Common myeloid progenitor, CD34-positive (primary cell): ENCODE data around the gene ARHGAP29.
"Not testable (repeated sequence)": the region's sequence is repeated elsewhere in the genome, so short reads cannot be mapped to it uniquely, and the experiment has no call there.

Experiments
- CTCF ChIA-PET: fragments of 350-600 bp; sonication (Branson Sonifier 250); formaldehyde crosslinking; loops from one replicate; lab custom pipeline; 2021; ENCODE audit warnings: antibody characterized with exemption; lab: Charles Lee
- POLR2A ChIA-PET: fragments of 350-600 bp; sonication (Branson Sonifier 250); formaldehyde crosslinking; loops from one replicate; lab custom pipeline; 2021; ENCODE audit warnings: antibody characterized with exemption; lab: Charles Lee
- DNase-seq, 3 donors: peaks; one replicate each; pipeline versions ENCODE4 v3.0.0 to v3.0.0-alpha.2; 2013
- H3K27ac ChIP-seq, 2 experiments: 1 replicate in 1 of 2; 2 replicates in 1 of 2; pipeline ENCODE4 v1.7.0; 2013; ENCODE audit warnings: inconsistent platforms in 2 of 2, low read length in 2 of 2, mild to moderate bottlenecking in 2 of 2, low read depth in 1 of 2, moderate library complexity in 1 of 2; ENCODE audit not compliant: severe bottlenecking in 2 of 2, insufficient read depth in 1 of 2, poor library complexity in 1 of 2
- H3K27me3 ChIP-seq, 5 experiments: replicated peaks in 2 of 5; 1 replicate in 3 of 5; 2 replicates in 2 of 5; pipeline versions ENCODE4 v1.6.1 to v1.7.0; 2013; ENCODE audit warnings: low read length in 4 of 5, mild to moderate bottlenecking in 2 of 5, moderate library complexity in 2 of 5, inconsistent platforms in 1 of 5; ENCODE audit not compliant: insufficient read depth in 5 of 5, control insufficient read depth in 4 of 5
- H3K36me3 ChIP-seq, 4 experiments: 1 replicate in 2 of 4; 2 replicates in 2 of 4; pipeline versions ENCODE4 v1.6.1 to v1.7.0; 2013; ENCODE audit warnings: low read length in 3 of 4, control low read depth in 1 of 4, mild to moderate bottlenecking in 1 of 4; ENCODE audit not compliant: control insufficient read depth in 4 of 4, insufficient read depth in 4 of 4
- H3K4me1 ChIP-seq, 4 experiments: 1 replicate in 3 of 4; 2 replicates in 1 of 4; pipeline versions ENCODE4 v1.6.1 to v1.7.1; 2013; ENCODE audit warnings: low read length in 3 of 4, mild to moderate bottlenecking in 3 of 4, control low read depth in 1 of 4, inconsistent platforms in 1 of 4, moderate library complexity in 1 of 4; ENCODE audit not compliant: control insufficient read depth in 4 of 4, insufficient read depth in 4 of 4; ENCODE audit errors: control extremely low read depth in 1 of 4
- H3K4me3 ChIP-seq, 7 experiments: 1 replicate in 4 of 7; 2 replicates in 3 of 7; pipeline versions ENCODE4 v1.5.1 to v1.7.0; 2013; ENCODE audit warnings: mild to moderate bottlenecking in 7 of 7, low read length in 6 of 7, moderate library complexity in 6 of 7, inconsistent platforms in 2 of 7, low read depth in 2 of 7, control low read depth in 1 of 7; ENCODE audit not compliant: insufficient read depth in 4 of 7, control insufficient read depth in 1 of 7; ENCODE audit errors: extremely low read depth in 1 of 7
- H3K9me3 ChIP-seq, 5 experiments: 1 replicate in 4 of 5; 2 replicates in 1 of 5; pipeline versions ENCODE4 v1.6.1 to v1.7.1; 2013; ENCODE audit warnings: low read length in 4 of 5, mild to moderate bottlenecking in 2 of 5, inconsistent platforms in 1 of 5, low read depth in 1 of 5, moderate library complexity in 1 of 5; ENCODE audit not compliant: control insufficient read depth in 4 of 5, insufficient read depth in 2 of 5; ENCODE audit errors: control extremely low read depth in 1 of 5
- WGBS: methylation state at CpG from one replicate; pipeline ENCODE4 v1.1.5; 2013; ENCODE audit not compliant: insufficient coverage; 5-methylcytosine and 5-hydroxymethylcytosine counted together

The ARHGAP29 gene

DNA sequence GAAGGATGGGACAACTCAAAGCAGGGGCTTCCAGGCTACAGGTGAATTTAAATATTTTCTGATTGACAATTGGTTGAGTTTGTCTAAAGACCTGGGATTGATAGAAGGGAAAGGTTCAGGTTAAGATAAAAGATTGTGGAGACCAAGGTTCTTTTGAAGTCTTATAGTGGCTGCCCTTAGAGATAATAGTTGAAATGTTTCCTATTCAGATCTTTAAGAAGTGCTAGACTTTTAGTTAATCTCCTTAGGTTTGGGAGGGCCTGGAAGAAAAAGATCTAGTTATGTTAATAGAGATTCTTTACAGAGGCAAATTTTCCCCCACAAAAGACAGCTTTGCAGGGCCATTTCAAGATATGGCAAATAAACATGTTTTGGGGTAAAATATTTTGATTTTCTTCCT, 88.2 kb downstream of the ARHGAP29 start:
- H3K4me1 ChIP-seq, H3K4me3 ChIP-seq, H3K36me3 ChIP-seq, H3K27me3 ChIP-seq, DNase-seq, H3K27ac ChIP-seq, POLR2A ChIA-PET, H3K9me3 ChIP-seq: not testable (repeated sequence)
- CTCF ChIA-PET: interaction anchor here (1.2 kb wide), 1 partner anchor 186 kb away, joined by 3 read pairs; no protein-coding TSS in a partner anchor

- ChIA-PET CTCF (interaction anchor here (0.8 kb wide), 1 partner anchor 40 kb away, joined by 3 read pairs; no protein-coding TSS in a partner anchor), POLR2A (no interaction called here)
- peaks cover 0 to 3% (median 0%) of the 10 kb centered on the region in 5 experiments for H3K9me3 ChIP-seq
- WGBS: 97% methylated on average over 4 of the region's 5 CpGs
- no peak for DNase-seq
- no peaks in the 10 kb centered on the region for H3K36me3 ChIP-seq
- H3K27me3 ChIP-seq: no peaks in the 10 kb centered on the region
- H3K4me3 ChIP-seq: no peak overlapping the region
- no peaks in the 10 kb centered on the region for H3K4me1 ChIP-seq
- H3K27ac ChIP-seq: no peak overlapping the region
Observed at GRCh38 chr1:94146273-94146672, 91.1 kb downstream of the ARHGAP29 start.

DNA sequence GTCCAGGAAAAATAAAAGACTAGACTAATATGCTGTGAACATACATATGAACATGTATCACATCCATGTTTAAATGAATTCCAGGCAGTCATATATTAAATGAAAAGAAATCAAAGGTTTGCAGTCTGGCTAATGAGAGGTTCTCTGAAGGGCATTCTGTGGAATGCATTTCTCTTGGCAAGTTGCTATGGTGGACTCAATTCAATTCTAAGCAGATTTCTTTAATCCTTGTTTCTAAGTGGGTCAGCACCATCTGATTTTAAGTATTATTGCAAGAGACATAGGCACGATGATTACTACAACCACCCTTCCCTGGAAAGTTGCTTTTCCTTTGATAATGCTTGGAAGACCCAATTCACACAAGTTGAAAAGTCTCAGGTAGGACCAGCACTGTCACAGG, 92.5 kb downstream of the ARHGAP29 start:
- ChIA-PET CTCF (interaction anchor here (0.6 kb wide), 1 partner anchor 353 kb away, joined by 3 read pairs; no protein-coding TSS in a partner anchor), POLR2A (no interaction called here)
- no peak overlapping the region for H3K4me3 ChIP-seq
- peaks cover 0 to 3% (median 0%) of the 10 kb centered on the region in 5 experiments for H3K9me3 ChIP-seq
- H3K27ac ChIP-seq: no peak overlapping the region
- DNase-seq: no peak
- no CpG with 5 or more reads among the region's 1 CpG for WGBS
- H3K36me3 ChIP-seq: no peaks in the 10 kb centered on the region
- H3K27me3 ChIP-seq: no peaks in the 10 kb centered on the region
- no peaks in the 10 kb centered on the region for H3K4me1 ChIP-seq

DNA sequence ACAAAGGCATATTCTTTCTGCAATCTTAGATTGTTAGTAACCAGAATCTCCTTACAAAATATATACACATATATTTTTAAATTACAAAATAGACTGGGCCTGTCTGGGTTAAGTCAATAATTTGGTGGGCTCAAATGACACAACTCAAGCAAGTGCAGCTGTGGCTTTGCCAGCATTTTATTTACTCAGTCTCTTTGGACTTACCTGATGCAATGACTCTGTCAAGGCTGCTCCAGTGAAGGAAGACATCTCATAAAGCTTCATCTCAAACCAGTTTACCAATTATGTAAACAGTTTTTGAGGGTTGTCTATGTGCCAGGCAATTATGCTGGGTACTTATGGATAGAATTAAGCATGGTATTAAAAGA, 93.6 kb downstream of the ARHGAP29 start:
- Histone ChIP-seq H3K4me1 (no peaks in the 10 kb centered on the region), H3K9me3 (peaks cover 0 to 3% (median 0%) of the 10 kb centered on the region in 5 experiments), H3K27me3 (no peaks in the 10 kb centered on the region), H3K36me3 (no peaks in the 10 kb centered on the region), H3K27ac (no peak overlapping the region), H3K4me3 (no peak overlapping the region)
- ChIA-PET CTCF (interaction anchor here (0.9 kb wide), 1 partner anchor 82 kb away, joined by 3 read pairs; no protein-coding TSS in a partner anchor), POLR2A (interaction anchor here (0.6 kb wide), 1 partner anchor 35 kb away, joined by 3 read pairs; no protein-coding TSS in a partner anchor)
- DNase-seq: no peak

- Histone ChIP-seq H3K36me3 (no peaks in the 10 kb centered on the region), H3K4me3 (no peak overlapping the region), H3K9me3 (peaks cover 0 to 3% (median 0%) of the 10 kb centered on the region in 5 experiments), H3K27me3 (no peaks in the 10 kb centered on the region), H3K4me1 (no peaks in the 10 kb centered on the region), H3K27ac (no peak overlapping the region)
- ChIA-PET CTCF (interaction anchor here (0.9 kb wide), 1 partner anchor 81 kb away, joined by 3 read pairs; no protein-coding TSS in a partner anchor), POLR2A (no interaction called here)
- 100% methylated on average over 1 of the region's 2 CpGs for WGBS
- DNase-seq: no peak
Observed at GRCh38 chr1:94143173-94143808, 94.1 kb downstream of the ARHGAP29 start.

GRCh38 chr1:94142583-94142982, 94.8 kb downstream of the ARHGAP29 start:
- ChIA-PET CTCF (no interaction called here), POLR2A (no interaction called here)
- DNase-seq: no peak
- Histone ChIP-seq H3K4me1 (no peaks in the 10 kb centered on the region), H3K27ac (no peak overlapping the region), H3K4me3 (no peak overlapping the region), H3K36me3 (no peaks in the 10 kb centered on the region), H3K27me3 (no peaks in the 10 kb centered on the region), H3K9me3 (peaks cover 0 to 3% (median 0%) of the 10 kb centered on the region in 5 experiments)
- WGBS: 75% methylated on average over 1 of the region's 2 CpGs

DNA sequence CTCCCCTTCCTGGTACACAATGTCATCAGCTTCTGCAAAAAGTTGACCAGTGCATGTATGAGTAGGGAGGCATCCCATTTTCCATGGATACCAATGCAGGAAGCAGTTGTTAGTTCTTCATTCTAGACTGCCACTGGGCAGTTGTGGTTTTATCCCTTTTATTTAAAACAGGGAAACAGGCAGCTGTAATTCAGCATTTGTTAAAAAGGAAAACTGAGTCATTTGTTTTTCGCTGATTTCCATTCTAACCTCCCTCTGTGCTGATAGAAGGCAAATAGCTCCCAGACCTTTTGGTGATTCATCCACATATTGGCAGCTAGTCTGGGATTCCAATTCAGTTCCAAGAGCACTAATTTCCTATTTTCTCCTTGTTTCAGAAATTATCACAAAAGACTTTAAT, 95.4 kb downstream of the ARHGAP29 start:
- 100% methylated on average over 1 of the region's 1 CpG for WGBS
- Histone ChIP-seq H3K4me1 (no peaks in the 10 kb centered on the region), H3K27ac (no peak overlapping the region), H3K9me3 (no peaks in the 10 kb centered on the region), H3K36me3 (no peaks in the 10 kb centered on the region), H3K27me3 (no peaks in the 10 kb centered on the region), H3K4me3 (no peak overlapping the region)
- POLR2A ChIA-PET: no interaction called here
- CTCF ChIA-PET: no interaction called here
- no peak for DNase-seq
